GM12874 (cell line): Measurements from ENCODE around the gene ACAP2.

Source experiments
- CTCF ChIP-seq: IDR thresholded peaks from 2 replicates; pipeline ENCODE4 v1.5.1; 2011; ENCODE audit warnings: low read depth, mild to moderate bottlenecking, control low read depth, low read length, moderate library complexity; ENCODE audit not compliant: insufficient read depth

The ACAP2 gene

GRCh38 chr3:195291121-195291520, 151.7 kb downstream of the ACAP2 start:
- no peak for TF ChIP-seq CTCF

- TF ChIP-seq CTCF = no peak
Measured at GRCh38 chr3:195286115-195286872, 156.5 kb downstream of the ACAP2 start.

GRCh38 chr3:195285372-195285771, 157.4 kb downstream of the ACAP2 start:
- TF ChIP-seq CTCF = no peak

- no peak for TF ChIP-seq CTCF
Measured at GRCh38 chr3:195284842-195285241, 158.0 kb downstream of the ACAP2 start.

GRCh38 chr3:195282961-195283360, 159.9 kb downstream of the ACAP2 start:
- TF ChIP-seq CTCF = no peak

GRCh38 chr3:195274259-195274966, 168.4 kb downstream of the ACAP2 start:
- TF ChIP-seq CTCF = no peak

- TF ChIP-seq CTCF = peak; percentile 89
Measured at GRCh38 chr3:195271410-195272243, 171.2 kb downstream of the ACAP2 start.
